Adipose tissue (tissue), 3 donors: ENCODE measurements around the gene MYO3B. TPM values are rescaled to one million over a fixed set of nuclear protein-coding genes. Genes with fewer than 3 reads are reported as not detected.

Source experiments
- H3K27ac ChIP-seq: one replicate; pipeline ENCODE4 v1.5.1; 2013; ENCODE audit warnings: low read depth, low read length
- WGBS, 3 donors: extraction: QIAGEN DNeasy Blood & Tissue Kit; methylation state at CpG; one replicate each; pipeline ENCODE4 v1.1.7; 2013; 5-methylcytosine and 5-hydroxymethylcytosine counted together
- polyA plus RNA-seq, 3 donors: library from polyadenylated mRNA; stranded (reverse); fragments of 200-250 nt; gene quantifications; one replicate each; pipeline ENCODE4 v1.2.3, GENCODE V29; 2013
- donor health status: healthy with polysubstance abuse.
- donor health status: Bipolar disorder and iron deficiency.
- donor health status: healthy.

MYO3B gene
- polyA plus RNA-seq, 3 donors = 0.01 to 0.28 TPM; not detected in 1

DNA sequence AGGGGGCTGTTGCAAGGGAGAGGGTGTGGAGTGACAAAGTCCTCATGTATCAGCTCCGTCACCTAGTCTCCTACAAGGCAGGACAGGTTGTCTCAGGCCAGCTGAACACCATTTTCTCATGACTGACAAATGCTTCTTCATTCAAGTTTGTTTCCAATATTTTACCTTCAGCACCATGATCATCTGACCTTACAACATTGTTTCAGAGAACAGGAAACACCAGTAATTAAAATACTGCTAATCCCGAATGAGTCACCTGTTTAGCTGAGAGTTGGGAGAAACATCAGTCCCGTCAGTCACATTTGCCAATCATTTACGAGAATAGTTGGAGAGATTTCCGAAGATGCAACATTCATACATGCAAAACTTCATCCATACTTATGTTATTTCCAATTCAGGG lies 511.5 kb downstream of the MYO3B start:
- no peak overlapping the region for H3K27ac ChIP-seq
- 85 to 87% (median 85%) methylated on average over 5 of the region's 5 CpGs for WGBS, 3 donors

- WGBS, 3 donors = 78 to 85% (median 78%) methylated on average over 8 of the region's 8 CpGs
Observed at GRCh38 chr2:170690640-170691039, 512.7 kb downstream of the MYO3B start.

GRCh38 chr2:170694316-170694715 lies 516.4 kb downstream of the MYO3B start:
- 68 to 87% (median 74%) methylated on average over 11 of the region's 11 CpGs for WGBS, 3 donors
- H3K27ac ChIP-seq = no peak overlapping the region

More at GRCh38 chr2:170690640-170691039, 512.7 kb downstream of the MYO3B start:
- H3K27ac ChIP-seq = no peak overlapping the region

- 60 to 80% (median 69%) methylated on average over 6 of the region's 6 CpGs for WGBS, 3 donors
- H3K27ac ChIP-seq = no peak overlapping the region
Observed at GRCh38 chr2:170695521-170696410, 517.8 kb downstream of the MYO3B start.

DNA sequence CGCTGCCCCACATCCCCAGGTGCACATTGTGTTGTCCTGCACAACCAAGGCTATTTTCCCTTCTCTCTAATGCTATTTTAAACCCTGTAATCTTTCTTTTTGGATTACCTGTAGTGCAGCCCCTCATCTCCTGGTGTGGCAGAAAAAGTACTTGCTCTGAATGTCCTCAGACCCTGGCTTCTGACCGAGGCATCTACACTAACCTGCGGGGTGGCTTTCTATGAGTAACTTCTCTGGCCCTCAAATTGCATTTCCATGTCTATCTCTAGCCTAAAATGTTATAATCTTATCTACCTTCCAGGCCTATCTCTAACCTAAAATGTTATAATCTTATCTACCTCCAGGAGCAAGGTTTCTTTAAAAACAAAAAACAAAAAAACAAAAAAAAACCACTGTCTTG lies 519.0 kb downstream of the MYO3B start:
- H3K27ac ChIP-seq = no peak overlapping the region
- 85 to 95% (median 95%) methylated on average over 3 of the region's 3 CpGs for WGBS, 3 donors

GRCh38 chr2:170701011-170701410 lies 523.1 kb downstream of the MYO3B start:
- 79 to 85% (median 80%) methylated on average over 4 of the region's 4 CpGs for WGBS, 3 donors

GRCh38 chr2:170703776-170704476 lies 526.0 kb downstream of the MYO3B start:
- 79 to 85% (median 80%) methylated on average over 4 of the region's 4 CpGs for WGBS, 3 donors
- H3K27ac ChIP-seq = no peak overlapping the region

More at GRCh38 chr2:170701011-170701410, 523.1 kb downstream of the MYO3B start:
- H3K27ac ChIP-seq = no peak overlapping the region
